DOHH2 (cell line): ENCODE data around the gene ERC2.

ENCODE experiments used
- EZH2phosphoT487 ChIP-seq: fragments of 200-600 bp; sonication (generic); IDR thresholded peaks from 2 replicates; pipeline ENCODE4 v1.6.1; 2017; ENCODE audit warnings: borderline replicate concordance, mild to moderate bottlenecking, antibody characterized with exemption, low read length, moderate library complexity, mixed read lengths
- TF ChIP-seq, protein P1 (sequence below): fragments of 200-600 bp; sonication (generic); IDR thresholded peaks from one replicate; pipeline ENCODE4 v1.5.1; 2014; ENCODE audit warnings: antibody characterized with exemption, mild to moderate bottlenecking, low read depth, low read length; ENCODE audit not compliant: poor library complexity, severe bottlenecking

GRCh38 chr3:55489798-55490132 lies 978.5 kb downstream of the ERC2 start:
- TF ChIP-seq, protein P1, sequence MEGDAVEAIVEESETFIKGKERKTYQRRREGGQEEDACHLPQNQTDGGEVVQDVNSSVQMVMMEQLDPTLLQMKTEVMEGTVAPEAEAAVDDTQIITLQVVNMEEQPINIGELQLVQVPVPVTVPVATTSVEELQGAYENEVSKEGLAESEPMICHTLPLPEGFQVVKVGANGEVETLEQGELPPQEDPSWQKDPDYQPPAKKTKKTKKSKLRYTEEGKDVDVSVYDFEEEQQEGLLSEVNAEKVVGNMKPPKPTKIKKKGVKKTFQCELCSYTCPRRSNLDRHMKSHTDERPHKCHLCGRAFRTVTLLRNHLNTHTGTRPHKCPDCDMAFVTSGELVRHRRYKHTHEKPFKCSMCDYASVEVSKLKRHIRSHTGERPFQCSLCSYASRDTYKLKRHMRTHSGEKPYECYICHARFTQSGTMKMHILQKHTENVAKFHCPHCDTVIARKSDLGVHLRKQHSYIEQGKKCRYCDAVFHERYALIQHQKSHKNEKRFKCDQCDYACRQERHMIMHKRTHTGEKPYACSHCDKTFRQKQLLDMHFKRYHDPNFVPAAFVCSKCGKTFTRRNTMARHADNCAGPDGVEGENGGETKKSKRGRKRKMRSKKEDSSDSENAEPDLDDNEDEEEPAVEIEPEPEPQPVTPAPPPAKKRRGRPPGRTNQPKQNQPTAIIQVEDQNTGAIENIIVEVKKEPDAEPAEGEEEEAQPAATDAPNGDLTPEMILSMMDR: no peak
- TF ChIP-seq EZH2phosphoT487: no peak; the same call in 1 of the 2 replicates
